ENCODE data around the gene SPATA13. TPM values are rescaled to one million over a fixed set of nuclear protein-coding genes. Genes with fewer than 3 reads are reported as not detected.

Gene SPATA13
- total RNA-seq, 2 donors from 2014 or later, result 43.9 to 65.0 TPM

DNA sequence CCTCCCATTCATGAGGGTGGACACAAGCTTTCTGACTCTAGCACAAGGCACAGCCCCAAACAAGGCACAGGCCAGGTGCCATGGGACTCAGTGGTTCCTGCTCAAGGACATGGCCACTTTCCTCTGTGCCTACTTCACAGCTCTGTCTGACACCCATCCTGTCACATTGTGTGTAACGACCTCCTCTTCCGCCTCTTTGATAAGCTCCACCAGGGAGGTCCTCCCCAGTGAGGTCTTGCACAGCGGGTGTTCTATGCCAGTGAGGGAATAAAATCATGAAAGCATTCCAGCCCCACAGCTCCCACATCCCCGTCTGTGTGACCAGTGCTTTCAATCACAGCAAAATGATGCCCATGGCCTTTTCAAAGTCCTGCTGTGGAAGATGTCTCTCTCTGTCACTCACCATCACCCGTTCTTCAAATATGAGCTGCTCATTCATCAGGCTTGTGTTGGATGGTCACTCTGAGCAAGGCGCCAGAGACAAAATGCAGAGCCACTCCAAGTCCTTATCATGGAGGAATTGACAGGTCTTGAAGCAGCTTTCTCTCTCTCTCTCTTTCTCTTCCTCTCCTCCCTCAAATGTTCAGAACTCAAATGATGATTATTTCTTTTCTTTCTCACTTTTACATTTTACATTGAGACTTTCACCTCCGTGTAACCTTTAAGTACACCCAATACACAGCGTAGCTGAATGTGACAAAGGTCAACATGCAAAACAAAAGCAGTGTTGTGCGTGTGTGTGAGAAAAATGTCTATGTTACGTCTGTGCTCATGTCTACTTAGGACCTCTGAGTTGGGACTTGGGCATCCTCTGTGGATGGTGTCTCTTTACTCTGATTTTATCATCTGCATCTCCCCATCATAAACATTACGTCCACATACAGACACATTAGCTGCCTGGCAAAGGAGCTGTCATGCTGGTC lies 8.0 kb upstream of the SPATA13 start:
- Mint-ChIP-seq H3K36me3 (no peaks in the 10 kb centered on the region), H3K9me3 (no peaks in the 10 kb centered on the region), H3K27ac (peak overlapping the region in 1 of 2 donors; percentile 9)
- no peak for ATAC-seq
- no peak for DNase-seq (ENCODE audit: low spot score in 2 of 2)

DNA sequence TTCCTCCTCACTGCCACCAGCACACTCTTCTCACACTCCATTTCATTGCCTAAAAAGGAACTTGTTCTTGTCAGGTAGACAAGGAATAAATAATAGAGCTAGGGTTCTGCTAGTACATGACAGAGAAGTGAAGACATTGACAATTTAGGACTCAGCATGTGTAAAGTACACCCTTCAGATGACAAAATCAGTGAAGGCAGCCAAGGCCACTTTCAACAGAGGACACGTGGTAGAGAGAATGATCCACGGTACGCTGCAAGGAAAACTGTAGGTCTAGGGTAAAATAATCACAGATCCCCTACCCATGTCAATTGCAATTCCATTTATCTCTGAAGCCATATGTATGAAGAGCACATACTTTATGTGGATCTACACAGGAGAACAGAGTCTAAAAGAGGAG lies 7.2 kb upstream of the SPATA13 start:
- no peaks in the 10 kb centered on the region for H3K9me3 Mint-ChIP-seq
- DNase-seq (ENCODE audit: low spot score in 2 of 2) (no peak), ATAC-seq (no peak)
- H3K27ac Mint-ChIP-seq, result peak overlapping the region in 1 of 2 donors; percentile 9
- H3K36me3 Mint-ChIP-seq, result no peaks in the 10 kb centered on the region

DNA sequence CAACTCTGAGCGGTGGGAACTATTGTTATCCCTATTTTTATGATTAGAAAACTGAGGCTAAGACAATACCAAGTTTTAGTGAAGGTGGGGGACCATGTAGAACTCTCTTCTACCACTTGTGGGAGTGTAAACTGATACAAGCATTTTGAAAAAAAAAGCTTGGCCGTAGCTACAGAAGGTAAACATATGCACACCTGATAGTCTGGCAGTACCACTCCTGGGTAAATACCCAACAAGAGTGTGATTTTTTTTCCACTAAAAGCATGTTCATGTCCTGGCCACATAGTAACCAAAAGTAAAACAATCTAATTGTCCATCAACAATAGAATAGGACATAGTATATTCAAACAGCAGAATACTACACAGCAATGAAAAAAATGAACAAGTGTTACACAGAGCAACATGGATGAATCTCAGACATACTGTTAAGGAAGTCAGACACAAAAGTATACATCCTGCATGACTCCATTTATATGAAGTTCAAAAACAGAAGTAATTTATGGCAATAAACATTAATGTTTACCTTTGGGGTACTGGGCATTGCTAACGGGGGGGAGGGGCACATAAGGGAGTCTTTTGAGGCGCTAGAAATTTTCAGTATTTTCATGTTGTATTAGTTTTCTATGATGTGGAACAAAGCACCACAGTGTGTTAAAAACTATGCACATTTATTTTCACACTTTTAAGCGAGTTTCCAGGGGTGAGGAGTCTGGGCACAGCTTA lies 6.4 kb upstream of the SPATA13 start:
- DNase-seq (ENCODE audit: low spot score in 2 of 2) (no peak), ATAC-seq (no peak)
- no peaks in the 10 kb centered on the region for H3K36me3 Mint-ChIP-seq
- H3K27ac Mint-ChIP-seq, result no peak overlapping the region
- no peaks in the 10 kb centered on the region for H3K9me3 Mint-ChIP-seq

DNA sequence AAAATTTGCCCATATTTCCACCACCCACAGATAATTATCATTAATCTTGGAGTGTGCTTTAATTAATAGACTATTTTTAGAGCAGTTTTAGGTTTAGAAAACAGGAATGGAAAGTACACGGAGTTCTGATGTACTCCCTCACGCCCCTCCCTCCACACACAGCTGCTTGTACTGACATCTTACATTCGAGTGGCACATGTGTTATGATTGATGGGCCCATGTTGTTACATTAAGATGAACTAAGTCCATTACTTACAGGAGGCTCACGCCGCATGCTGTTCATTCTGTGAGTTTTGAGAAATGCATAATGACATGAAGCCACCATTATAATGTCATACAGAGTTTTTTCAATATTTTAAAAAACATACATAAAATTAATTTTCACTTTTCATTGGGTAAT lies 1.2 kb upstream of the SPATA13 start:
- peaks cover under 1 to 6% of the 10 kb centered on the region in 2 donors for H3K36me3 Mint-ChIP-seq
- ATAC-seq, result no peak
- no peak for DNase-seq (ENCODE audit: low spot score in 2 of 2)
- H3K27ac Mint-ChIP-seq, result no peak overlapping the region
- H3K9me3 Mint-ChIP-seq, result no peaks in the 10 kb centered on the region

- DNase-seq (ENCODE audit: low spot score in 2 of 2), result peak; percentile 46 to 62
- ATAC-seq, result peak; percentile 65
- peaks cover 6 to 7% of the 10 kb centered on the region in 2 donors for H3K36me3 Mint-ChIP-seq
- peak overlapping the region in 1 of 2 donors; percentile 83 for H3K27ac Mint-ChIP-seq
- no peaks in the 10 kb centered on the region for H3K9me3 Mint-ChIP-seq
These were observed 673 bp downstream of the SPATA13 start for GRCh38 chr13:24161010-24161775.

DNA sequence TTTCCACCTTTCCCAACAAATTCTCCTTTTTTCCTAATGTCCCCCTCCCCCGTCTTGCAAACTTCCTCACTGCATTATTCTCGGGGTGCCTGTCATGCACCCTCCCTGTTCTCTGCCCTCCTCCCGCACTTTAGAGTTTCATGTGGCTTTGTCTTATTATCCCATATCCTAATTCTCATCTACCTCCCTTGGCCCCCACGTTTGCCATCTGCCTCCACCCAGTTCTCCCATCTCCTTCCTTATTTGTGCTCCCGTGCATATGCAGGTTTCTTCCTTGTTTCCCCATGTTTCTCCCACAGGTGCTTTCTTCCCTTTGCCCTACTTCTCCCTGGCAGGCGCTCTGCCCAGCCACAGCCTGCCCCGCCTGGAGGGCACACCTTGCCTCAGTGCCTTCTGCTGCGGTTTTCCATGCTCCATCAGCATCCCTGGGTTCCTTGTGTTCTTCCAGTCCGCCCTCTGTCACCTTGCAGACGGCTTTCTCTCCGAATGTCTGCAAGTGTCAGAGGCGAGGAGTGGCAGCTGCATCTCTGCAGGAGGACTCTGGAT lies 1.5 kb downstream of the SPATA13 start:
- DNase-seq (ENCODE audit: low spot score in 2 of 2), result no peak
- Mint-ChIP-seq H3K36me3 (peaks cover 7 to 10% of the 10 kb centered on the region in 2 donors), H3K9me3 (no peaks in the 10 kb centered on the region), H3K27ac (peak overlapping the region in 1 of 2 donors; percentile 13)
- no peak for ATAC-seq

- peaks cover 7 to 15% of the 10 kb centered on the region in 2 donors for H3K36me3 Mint-ChIP-seq
- H3K27ac Mint-ChIP-seq, result no peak overlapping the region
- H3K9me3 Mint-ChIP-seq, result no peaks in the 10 kb centered on the region
- ATAC-seq (no peak), DNase-seq (ENCODE audit: low spot score in 2 of 2) (no peak)
These were observed 2.1 kb downstream of the SPATA13 start for GRCh38 chr13:24162604-24163003.

- Mint-ChIP-seq H3K36me3 (peaks cover 7 to 21% of the 10 kb centered on the region in 2 donors), H3K27ac (no peak overlapping the region), H3K9me3 (no peaks in the 10 kb centered on the region)
- ATAC-seq (no peak), DNase-seq (ENCODE audit: low spot score in 2 of 2) (no peak)
These were observed 5.2 kb downstream of the SPATA13 start for GRCh38 chr13:24165746-24166145.

DNA sequence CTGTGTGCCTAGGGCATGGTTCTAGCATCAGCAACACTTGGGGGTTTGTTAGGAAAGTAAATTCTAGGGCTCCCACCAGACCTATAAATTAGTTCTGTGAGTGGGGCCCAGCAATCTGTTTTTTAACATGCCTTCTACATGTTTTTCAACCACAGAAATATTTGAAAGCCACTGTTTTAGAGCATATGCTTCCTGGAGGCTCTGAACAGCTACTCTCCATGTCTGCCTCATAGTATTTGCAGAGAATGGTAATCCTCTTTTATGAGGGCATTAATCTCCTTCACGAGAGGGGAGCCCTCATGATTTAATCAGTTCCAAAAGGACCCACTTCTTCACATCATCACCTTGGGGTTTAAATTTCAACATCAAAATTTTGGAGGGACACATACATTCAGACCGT lies 6.0 kb downstream of the SPATA13 start:
- no peaks in the 10 kb centered on the region for H3K9me3 Mint-ChIP-seq
- H3K27ac Mint-ChIP-seq, result no peak overlapping the region
- DNase-seq (ENCODE audit: low spot score in 2 of 2) (no peak), ATAC-seq (no peak)
- peaks cover 7 to 29% of the 10 kb centered on the region in 2 donors for H3K36me3 Mint-ChIP-seq

- Mint-ChIP-seq H3K9me3 (no peaks in the 10 kb centered on the region), H3K36me3 (peaks cover 7 to 30% of the 10 kb centered on the region in 2 donors), H3K27ac (no peak overlapping the region)
- no peak for DNase-seq (ENCODE audit: low spot score in 2 of 2)
- no peak for ATAC-seq
These were observed 7.3 kb downstream of the SPATA13 start for GRCh38 chr13:24167666-24168391.

DNA sequence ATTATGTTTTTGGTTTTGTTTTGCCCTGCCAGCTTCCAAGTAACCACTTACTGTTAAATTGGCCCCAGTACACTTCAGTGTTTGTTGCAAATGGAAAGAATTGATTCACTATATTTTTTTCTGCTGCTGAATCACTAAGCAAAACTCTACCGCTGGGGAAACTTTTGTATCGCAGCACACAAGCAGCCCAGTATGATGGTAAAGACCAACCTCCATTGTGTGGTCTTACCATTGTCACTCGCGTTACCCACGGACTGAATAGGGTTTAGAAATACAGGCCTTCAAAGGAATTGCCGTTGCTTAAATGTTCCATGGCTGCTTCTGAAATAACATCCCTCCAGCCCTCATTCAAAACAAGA lies 7.9 kb downstream of the SPATA13 start:
- Mint-ChIP-seq H3K9me3 (no peaks in the 10 kb centered on the region), H3K36me3 (peaks cover 7 to 30% of the 10 kb centered on the region in 2 donors), H3K27ac (no peak overlapping the region)
- ATAC-seq (peak; percentile 70 to 88), DNase-seq (ENCODE audit: low spot score in 2 of 2) (no peak)

DNA sequence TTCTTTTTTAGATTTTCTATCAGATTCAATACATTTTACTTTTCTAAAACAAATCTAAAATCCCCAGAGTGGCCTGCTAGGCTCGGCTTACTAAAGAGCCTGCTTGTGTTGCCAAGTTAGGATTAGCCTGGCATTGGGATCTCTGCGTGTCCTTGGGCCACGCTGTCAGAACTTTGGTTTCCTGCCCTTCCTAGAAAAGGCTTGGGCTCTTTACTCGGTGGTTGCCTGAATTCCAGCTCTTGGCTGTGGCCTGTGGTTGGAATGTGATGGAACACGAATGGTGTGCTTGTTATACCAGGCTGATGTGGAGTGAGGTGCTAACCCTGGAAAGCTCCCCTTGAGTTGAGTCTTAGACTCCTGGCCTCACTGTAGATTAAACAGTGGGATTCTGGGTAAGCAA lies 8.5 kb downstream of the SPATA13 start:
- Mint-ChIP-seq H3K36me3 (peaks cover 7 to 30% of the 10 kb centered on the region in 2 donors), H3K9me3 (no peaks in the 10 kb centered on the region), H3K27ac (peak overlapping the region in 1 of 2 donors; percentile 18)
- ATAC-seq, result no peak
- DNase-seq (ENCODE audit: low spot score in 2 of 2), result no peak

GRCh38 chr13:24172071-24172470 lies 11.6 kb downstream of the SPATA13 start:
- peaks cover 0 to 26% of the 10 kb centered on the region in 2 donors for H3K36me3 Mint-ChIP-seq
- no peak overlapping the region for H3K27ac Mint-ChIP-seq
- no peak for DNase-seq (ENCODE audit: low spot score in 2 of 2)
- ATAC-seq, result no peak
- H3K9me3 Mint-ChIP-seq, result no peaks in the 10 kb centered on the region

DNA sequence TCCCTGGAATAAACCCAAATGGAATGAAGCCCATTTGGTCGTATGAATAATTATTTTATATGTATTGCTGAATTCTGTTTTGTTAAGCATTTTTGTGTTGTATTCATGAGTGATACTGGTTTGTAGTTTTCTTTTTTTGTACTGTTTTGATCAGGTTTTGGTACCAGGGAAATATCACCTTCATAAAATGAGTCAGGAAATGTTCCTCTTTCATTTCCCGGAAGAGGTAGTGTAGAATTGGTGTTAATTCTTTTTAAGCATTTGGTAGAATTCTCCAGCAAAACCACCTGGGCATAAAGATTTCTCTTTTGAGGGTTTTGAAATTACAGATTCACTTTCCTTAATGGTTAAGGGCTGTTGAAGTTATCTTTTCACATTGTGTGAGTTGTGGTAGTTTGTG lies 13.3 kb downstream of the SPATA13 start:
- DNase-seq (ENCODE audit: low spot score in 2 of 2), result no peak
- Mint-ChIP-seq H3K36me3 (peaks cover 0 to 21% of the 10 kb centered on the region in 2 donors), H3K9me3 (no peaks in the 10 kb centered on the region), H3K27ac (peak overlapping the region in 1 of 2 donors; percentile 26)
- ATAC-seq, result peak in 1 of 2 donors; percentile 70

DNA sequence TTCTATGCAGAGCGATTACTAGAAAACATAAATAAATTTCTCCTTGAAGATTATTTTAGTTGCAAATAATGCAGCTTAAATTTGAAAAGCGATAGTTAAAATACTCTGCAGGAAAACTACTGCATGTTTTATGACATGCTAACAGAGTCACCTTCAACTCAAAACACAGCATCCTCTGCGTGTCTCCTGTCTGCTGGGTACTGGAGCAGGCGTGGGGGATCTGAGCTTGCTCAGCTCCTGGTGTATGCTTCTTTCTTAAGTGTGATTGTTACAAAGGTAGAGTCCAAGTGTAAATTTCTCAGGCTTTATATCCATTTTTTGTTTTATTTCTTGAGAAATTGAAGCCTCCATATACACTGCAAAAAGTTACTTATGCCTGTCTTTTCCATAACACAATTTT lies 15.3 kb downstream of the SPATA13 start:
- DNase-seq (ENCODE audit: low spot score in 2 of 2) (no peak), ATAC-seq (no peak)
- Mint-ChIP-seq H3K36me3 (peaks cover 0 to 27% of the 10 kb centered on the region in 2 donors), H3K9me3 (peaks cover 0 to 5% of the 10 kb centered on the region in 2 donors), H3K27ac (no peak overlapping the region)
